Measurements from ENCODE around the gene CCDC106.

Gene CCDC106

DNA sequence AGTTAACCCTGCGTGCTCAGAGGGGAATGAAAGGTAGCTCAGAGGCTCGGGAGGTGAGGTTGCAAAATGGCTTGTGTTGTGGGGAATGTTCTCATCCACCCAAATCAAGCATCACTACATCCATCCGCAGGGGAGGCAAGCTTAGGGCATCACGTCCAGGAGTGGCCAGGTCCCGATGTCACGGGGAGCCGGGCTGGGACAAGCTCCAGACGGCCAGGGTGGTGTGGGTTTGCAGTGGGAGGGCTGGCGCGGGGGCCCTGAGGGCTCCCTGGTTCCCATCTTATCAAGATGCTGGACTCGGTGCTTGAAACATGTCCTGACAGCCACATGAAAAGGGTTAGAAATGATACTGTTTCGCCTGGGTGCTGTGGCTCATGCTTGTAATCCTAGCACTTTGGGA is 52.8 kb downstream of the CCDC106 start:
- DNase-seq = no peak

DNA sequence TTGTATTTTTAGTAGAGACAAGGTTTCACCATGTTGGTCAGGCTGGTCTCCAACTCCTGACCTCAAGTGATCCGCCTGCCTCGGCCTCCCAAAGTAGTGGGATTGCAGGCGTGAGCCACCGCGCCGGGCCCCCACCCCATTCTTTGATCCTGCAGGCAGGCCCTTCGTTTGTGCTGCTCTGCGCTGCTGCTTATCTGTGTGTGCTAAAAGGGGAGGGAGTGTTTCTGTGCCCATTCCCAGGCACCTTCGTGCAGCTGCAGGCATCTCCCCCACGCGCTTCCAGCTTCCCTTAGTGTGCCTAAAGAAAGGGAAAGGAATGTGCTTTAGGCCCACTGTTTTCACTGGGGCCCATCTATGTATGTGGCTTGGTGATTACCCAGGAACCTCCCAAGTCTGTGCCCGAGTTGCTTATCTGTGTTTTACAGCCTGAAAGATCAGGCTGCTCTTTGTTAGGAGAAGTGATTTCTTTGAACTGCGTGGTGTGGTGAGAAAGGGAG is 54.2 kb downstream of the CCDC106 start:
- DNase-seq = no peak
